ENCODE measurements around the gene MESP2. TPM values are rescaled to one million over a fixed set of nuclear protein-coding genes. Genes with fewer than 3 reads are reported as not detected.

Gene MESP2
- total and polyA plus RNA-seq, 2 of the 13 experiments (the other 11 are each of a cell fraction or from before 2014, with no cell fraction given): not detected

DNA sequence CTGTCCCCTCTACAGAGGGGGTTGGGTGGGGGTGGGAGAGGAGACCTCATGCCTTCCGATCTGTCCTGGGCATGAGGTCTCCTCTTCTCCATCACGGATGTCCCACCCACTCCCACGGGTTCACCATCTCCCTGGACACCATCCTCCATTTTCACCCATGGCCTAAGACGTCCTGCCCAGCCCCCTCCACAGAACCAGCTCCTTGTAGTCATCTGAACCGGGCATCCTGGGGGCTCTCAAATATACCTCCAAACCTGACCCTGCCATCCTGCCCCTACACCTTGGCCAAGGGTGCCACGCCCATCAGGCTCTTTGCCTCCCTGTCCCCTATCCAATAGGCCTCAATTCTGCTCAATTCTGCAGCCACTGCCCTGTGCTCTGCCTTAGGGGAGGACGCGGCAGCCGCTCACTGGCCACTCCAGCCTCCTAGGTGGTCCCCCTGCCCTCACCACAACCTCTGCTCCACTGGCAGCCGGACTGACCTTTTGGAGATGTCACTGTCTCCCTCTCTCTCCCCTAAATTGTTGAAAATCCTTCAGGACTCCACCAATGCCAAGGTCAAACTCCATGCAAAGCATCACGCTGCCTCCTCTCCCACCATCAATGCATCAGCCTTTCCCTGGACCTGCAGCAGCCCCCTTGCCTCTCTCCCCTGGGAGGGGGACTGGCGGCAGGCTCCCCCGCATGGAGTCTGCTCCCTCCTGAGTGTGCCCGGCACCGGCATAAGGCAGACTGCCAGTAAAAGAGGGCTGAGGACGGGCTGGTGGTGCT is 47.9 kb downstream of the MESP2 start:
- FAIRE-seq: no peak
- no peak for DNase-seq (ENCODE audit: low spot score)
- ChIA-PET POLR2A (no interaction called here), CTCF (ENCODE audit: low intra/inter-chr PET ratio, low total read pairs) (no interaction called here)
- 42% methylated on average over 16 of the region's 16 CpGs for WGBS (ENCODE audit: low lambda C conversion rate)
- H3K36me3 ChIP-seq (replicated peaks in 1 of 2; ENCODE audit: control insufficient read depth in 1 of 2, insufficient read depth in 2 of 2, low read length in 2 of 2): no peaks in the 10 kb centered on the region
- TF ChIP-seq NFYB (CRISPR knock-in tag; IDR thresholded peaks at IDR 0.05): no peak
- no peak for TF ChIP-seq KDM4B (CRISPR knock-in tag; IDR thresholded peaks at IDR 0.05)
- TF ChIP-seq SNAI1 (CRISPR knock-in tag; IDR thresholded peaks at IDR 0.05; ENCODE audit: borderline replicate concordance): no peak
- TF ChIP-seq DR1 (CRISPR knock-in tag; IDR thresholded peaks at IDR 0.05): no peak
- TF ChIP-seq, protein P1, sequence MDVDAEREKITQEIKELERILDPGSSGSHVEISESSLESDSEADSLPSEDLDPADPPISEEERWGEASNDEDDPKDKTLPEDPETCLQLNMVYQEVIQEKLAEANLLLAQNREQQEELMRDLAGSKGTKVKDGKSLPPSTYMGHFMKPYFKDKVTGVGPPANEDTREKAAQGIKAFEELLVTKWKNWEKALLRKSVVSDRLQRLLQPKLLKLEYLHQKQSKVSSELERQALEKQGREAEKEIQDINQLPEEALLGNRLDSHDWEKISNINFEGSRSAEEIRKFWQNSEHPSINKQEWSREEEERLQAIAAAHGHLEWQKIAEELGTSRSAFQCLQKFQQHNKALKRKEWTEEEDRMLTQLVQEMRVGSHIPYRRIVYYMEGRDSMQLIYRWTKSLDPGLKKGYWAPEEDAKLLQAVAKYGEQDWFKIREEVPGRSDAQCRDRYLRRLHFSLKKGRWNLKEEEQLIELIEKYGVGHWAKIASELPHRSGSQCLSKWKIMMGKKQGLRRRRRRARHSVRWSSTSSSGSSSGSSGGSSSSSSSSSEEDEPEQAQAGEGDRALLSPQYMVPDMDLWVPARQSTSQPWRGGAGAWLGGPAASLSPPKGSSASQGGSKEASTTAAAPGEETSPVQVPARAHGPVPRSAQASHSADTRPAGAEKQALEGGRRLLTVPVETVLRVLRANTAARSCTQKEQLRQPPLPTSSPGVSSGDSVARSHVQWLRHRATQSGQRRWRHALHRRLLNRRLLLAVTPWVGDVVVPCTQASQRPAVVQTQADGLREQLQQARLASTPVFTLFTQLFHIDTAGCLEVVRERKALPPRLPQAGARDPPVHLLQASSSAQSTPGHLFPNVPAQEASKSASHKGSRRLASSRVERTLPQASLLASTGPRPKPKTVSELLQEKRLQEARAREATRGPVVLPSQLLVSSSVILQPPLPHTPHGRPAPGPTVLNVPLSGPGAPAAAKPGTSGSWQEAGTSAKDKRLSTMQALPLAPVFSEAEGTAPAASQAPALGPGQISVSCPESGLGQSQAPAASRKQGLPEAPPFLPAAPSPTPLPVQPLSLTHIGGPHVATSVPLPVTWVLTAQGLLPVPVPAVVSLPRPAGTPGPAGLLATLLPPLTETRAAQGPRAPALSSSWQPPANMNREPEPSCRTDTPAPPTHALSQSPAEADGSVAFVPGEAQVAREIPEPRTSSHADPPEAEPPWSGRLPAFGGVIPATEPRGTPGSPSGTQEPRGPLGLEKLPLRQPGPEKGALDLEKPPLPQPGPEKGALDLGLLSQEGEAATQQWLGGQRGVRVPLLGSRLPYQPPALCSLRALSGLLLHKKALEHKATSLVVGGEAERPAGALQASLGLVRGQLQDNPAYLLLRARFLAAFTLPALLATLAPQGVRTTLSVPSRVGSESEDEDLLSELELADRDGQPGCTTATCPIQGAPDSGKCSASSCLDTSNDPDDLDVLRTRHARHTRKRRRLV (CRISPR knock-in tag; IDR thresholded peaks at IDR 0.05): no peak
- H3K4me2 ChIP-seq (ENCODE audit: low read depth, low read length): no peak overlapping the region
- H3K79me2 ChIP-seq (ENCODE audit: insufficient read depth, low read length): no peaks in the 10 kb centered on the region
- H3K27ac ChIP-seq (ENCODE audit: extremely low read length, insufficient read depth, low read length): no peak overlapping the region
- no peak for ATAC-seq
- H3K9me3 ChIP-seq (ENCODE audit: low read length): no peaks in the 10 kb centered on the region
- no peaks in the 10 kb centered on the region for H4K20me1 ChIP-seq (ENCODE audit: insufficient read depth, low read length)
- BruUV-seq (replicated peaks): no TSS peak
- no peak overlapping the region for H3K4me3 ChIP-seq (replicated peaks in 1 of 3; ENCODE audit: insufficient read depth in 1 of 3, low read depth in 2 of 3, low read length in 3 of 3)
- no peak overlapping the region for H3K9ac ChIP-seq (ENCODE audit: insufficient read depth, low read depth, low read length)
- H3K4me1 ChIP-seq (ENCODE audit: insufficient read depth, low read length): peaks cover 61% of the 10 kb centered on the region
- in situ Hi-C loops (cut with HindIII; ENCODE audit: extremely low pct_ligation_motif_present, low pct_unique_long_range_greater_than_20kb) (no loop called here), intact Hi-C loops (cut with micrococcal nuclease; ENCODE audit: unreplicated experiment) (no loop called here)
- peaks cover 0 to 15% of the 10 kb centered on the region in 2 experiments; a peak in 1 of 5 replicates for H3K27me3 ChIP-seq (ENCODE audit: control insufficient read depth in 1 of 2, insufficient read depth in 2 of 2, low read length in 2 of 2)
- no peak overlapping the region for H2AFZ ChIP-seq (ENCODE audit: low read length)
